ENCODE results near the gene NMB. TPM values are rescaled to one million over a fixed set of nuclear protein-coding genes. Genes with fewer than 3 reads are reported as not detected.

Gene NMB
- total RNA-seq, 1 donor from 2014 or later, result 8.1 TPM

GRCh38 chr15:84616235-84616634, 41.8 kb downstream of the NMB start:
- DNase-seq (ENCODE audit: low spot score), result no peak

- DNase-seq (ENCODE audit: low spot score), result no peak
These were observed 46.4 kb downstream of the NMB start for GRCh38 chr15:84611631-84612030.

- no peak for DNase-seq (ENCODE audit: low spot score)
These were observed 48.0 kb downstream of the NMB start for GRCh38 chr15:84609818-84610525.

- DNase-seq (ENCODE audit: low spot score), result no peak
These were observed 49.2 kb downstream of the NMB start for GRCh38 chr15:84608707-84609284.

GRCh38 chr15:84606653-84607120, 51.3 kb downstream of the NMB start:
- peak; percentile 69 for DNase-seq (ENCODE audit: low spot score)

- DNase-seq (ENCODE audit: low spot score), result no peak
These were observed 52.5 kb downstream of the NMB start for GRCh38 chr15:84605554-84605882.

Other genes with a start within 250 kb of the NMB start
- 15.3 TPM for gene ZSCAN2, start 57.2 kb downstream of the NMB start, total RNA-seq
- gene WDR73, start 3.9 kb downstream of the NMB start, total RNA-seq, result 38.7 TPM
- 121 TPM for gene SEC11A, start 57.9 kb upstream of the NMB start, total RNA-seq
- 29.3 TPM for gene ZNF592, start 90.4 kb upstream of the NMB start, total RNA-seq
- gene ALPK3, start 159.2 kb upstream of the NMB start, total RNA-seq, result 7.6 TPM
- 2.6 TPM for gene SLC28A1, start 226.5 kb upstream of the NMB start, total RNA-seq